GM19023 (cell line): ENCODE measurements around the gene HRK.

Experiments used
- ATAC-seq: cut with Tn5 transposase; IDR thresholded peaks from one replicate; pipeline ENCODE4 v1.9.1; 2021; ENCODE audit warnings: mild to moderate bottlenecking, moderate library complexity; ENCODE audit not compliant: unreplicated experiment

Gene HRK

GRCh38 chr12:116901612-116902011 is 20.4 kb upstream of the HRK start:
- ATAC-seq: no peak

GRCh38 chr12:116898669-116899068 is 17.4 kb upstream of the HRK start:
- no peak for ATAC-seq

GRCh38 chr12:116897476-116897875 is 16.2 kb upstream of the HRK start:
- ATAC-seq: no peak

- ATAC-seq: no peak
These were observed 15.2 kb upstream of the HRK start for GRCh38 chr12:116896411-116896924.

GRCh38 chr12:116894913-116895312 is 13.7 kb upstream of the HRK start:
- ATAC-seq: no peak

- ATAC-seq: no peak
These were observed 11.3 kb upstream of the HRK start for GRCh38 chr12:116892349-116893140.

GRCh38 chr12:116891019-116891418 is 9.8 kb upstream of the HRK start:
- no peak for ATAC-seq

- ATAC-seq: no peak
These were observed 9.1 kb upstream of the HRK start for GRCh38 chr12:116890330-116890729.

GRCh38 chr12:116887897-116888296 is 6.7 kb upstream of the HRK start:
- no peak for ATAC-seq

GRCh38 chr12:116887244-116887643 is 6.0 kb upstream of the HRK start:
- ATAC-seq: no peak

- no peak for ATAC-seq
These were observed 4.2 kb upstream of the HRK start for GRCh38 chr12:116885491-116885890.

- ATAC-seq: no peak
These were observed 3.6 kb upstream of the HRK start for GRCh38 chr12:116884871-116885270.

GRCh38 chr12:116882742-116883141 is 1.5 kb upstream of the HRK start:
- no peak for ATAC-seq

GRCh38 chr12:116881877-116882507 is 751 bp upstream of the HRK start:
- ATAC-seq: no peak

GRCh38 chr12:116880817-116881324 is 370 bp downstream of the HRK start:
- no peak for ATAC-seq

- ATAC-seq: no peak
These were observed 926 bp downstream of the HRK start for GRCh38 chr12:116880213-116880816.

GRCh38 chr12:116879509-116880212 is 1.6 kb downstream of the HRK start:
- ATAC-seq: no peak

- no peak for ATAC-seq
These were observed 2.4 kb downstream of the HRK start for GRCh38 chr12:116878567-116879508.

- no peak for ATAC-seq
These were observed 4.9 kb downstream of the HRK start for GRCh38 chr12:116876151-116876869.
